Inflammatory macrophage (primary cell): Measurements from ENCODE around the gene GJA3.

Experiments used
- DNase-seq, 2 donors: peaks; one replicate each; pipeline ENCODE4 v3.0.0-alpha.2; 2020 to 2022

The GJA3 gene

DNA sequence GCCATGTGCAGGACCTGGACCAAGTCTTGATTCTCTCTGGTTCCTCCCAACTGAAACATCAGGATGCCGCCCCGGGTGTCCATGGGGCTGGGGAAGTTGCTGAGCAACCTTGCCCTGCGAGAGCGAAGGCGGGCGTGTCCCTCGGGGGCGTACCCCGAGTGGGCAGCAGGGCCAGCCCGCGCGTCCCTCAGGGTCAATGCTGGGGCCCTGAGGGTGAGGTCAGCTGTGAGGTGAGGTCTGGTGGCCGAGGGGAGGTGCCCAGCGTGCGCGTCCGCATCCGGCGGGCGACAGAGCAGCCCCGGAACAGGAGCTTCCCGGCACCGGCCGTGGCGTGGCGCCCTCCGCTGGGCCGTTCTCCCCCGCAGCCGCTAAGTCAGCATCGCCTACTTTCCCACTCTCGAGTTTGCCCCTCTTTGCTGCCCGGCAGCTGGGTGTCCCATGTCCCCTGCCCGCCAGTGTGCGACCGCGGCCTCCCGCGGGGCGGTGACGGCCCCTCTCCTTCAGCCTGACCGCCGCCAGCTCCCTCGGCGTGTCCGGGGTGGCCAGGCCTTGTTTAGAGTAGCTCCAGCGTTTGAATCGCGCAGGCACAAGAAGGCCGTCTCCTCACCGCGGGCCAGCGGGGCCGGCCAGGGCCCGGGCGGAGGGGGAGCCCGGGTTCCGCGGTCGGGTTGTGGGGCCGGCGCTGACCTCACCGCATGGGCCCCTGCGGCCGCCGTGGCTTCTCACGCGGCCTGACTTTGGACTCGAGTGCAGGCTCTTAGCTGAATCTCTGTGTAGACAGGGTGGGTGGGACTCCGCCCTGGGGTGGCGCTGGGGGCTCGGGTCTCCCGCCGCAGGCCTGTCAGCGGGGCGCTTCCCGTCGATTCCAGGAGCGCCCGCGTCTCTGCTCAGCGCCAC, 33.0 kb downstream of the GJA3 start:
- DNase-seq = peak; percentile 68 to 87

DNA sequence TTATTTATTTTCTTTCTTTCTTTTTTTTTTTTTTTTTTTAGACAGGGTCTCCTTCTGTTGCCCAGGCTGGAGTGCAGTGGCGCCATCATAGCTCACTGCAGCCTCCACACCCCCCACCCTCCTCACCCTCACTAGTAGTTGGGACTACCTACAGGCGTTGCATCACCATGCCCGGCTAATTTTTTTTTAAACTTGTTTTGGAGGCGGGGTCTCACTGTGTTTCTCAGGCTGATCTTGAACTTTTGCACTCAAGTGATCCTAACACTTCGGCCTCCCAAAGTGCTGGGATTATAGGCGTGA, 33.6 kb downstream of the GJA3 start:
- DNase-seq = no peak

DNA sequence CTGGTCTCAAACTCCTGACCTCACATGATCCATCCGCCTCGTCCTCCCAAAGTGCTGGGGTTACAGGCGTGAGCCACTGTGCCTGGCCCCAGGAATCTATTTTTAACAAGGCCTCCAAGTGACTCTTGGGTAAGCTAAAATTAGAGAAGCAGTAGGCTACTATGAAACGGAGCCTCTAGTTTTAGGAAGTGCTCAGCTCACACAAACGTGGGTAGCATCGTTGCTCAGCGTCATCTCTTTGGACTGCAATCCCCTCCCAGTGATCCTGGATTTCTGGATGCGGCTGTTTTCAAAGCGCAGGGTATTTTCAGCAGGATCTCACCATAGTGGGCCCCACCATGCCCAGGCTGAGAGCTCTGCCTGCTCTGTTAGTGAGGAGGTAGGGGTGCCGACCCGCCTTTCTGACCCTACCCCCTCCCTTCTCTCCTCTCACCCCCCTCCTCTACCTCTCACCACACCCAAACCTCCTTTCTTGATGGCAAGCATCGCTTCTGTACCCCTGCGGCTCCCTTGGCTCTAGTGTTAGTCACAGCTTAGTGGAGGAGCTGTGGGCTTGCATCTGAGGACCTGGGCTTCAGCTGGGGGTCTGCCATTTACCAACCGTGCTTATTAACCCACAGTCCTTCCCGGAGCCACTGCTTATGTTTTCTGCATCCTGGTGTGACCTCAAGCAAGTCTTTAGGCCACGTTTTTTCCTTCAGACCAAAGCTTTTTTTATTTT, 34.2 kb downstream of the GJA3 start:
- peak; percentile 92 for DNase-seq

DNA sequence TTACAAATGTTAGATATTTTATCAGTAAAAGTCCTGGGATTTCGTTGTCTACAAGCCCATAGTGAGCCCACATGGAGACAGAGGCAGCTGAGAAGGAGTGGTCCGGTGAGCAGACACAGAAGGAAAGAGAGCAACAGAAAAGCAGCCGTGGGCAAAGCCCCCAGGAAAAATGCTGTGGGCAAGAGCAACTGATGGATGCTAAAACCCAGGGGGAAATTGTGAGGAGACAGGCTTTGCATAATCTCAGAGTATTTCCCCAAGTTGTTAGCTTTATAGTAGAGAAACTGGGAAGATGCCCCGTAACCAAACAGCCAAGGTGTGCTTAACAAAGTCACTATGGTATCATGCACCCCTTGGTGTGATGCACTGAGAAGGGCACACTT, 35.1 kb downstream of the GJA3 start:
- DNase-seq = no peak

DNA sequence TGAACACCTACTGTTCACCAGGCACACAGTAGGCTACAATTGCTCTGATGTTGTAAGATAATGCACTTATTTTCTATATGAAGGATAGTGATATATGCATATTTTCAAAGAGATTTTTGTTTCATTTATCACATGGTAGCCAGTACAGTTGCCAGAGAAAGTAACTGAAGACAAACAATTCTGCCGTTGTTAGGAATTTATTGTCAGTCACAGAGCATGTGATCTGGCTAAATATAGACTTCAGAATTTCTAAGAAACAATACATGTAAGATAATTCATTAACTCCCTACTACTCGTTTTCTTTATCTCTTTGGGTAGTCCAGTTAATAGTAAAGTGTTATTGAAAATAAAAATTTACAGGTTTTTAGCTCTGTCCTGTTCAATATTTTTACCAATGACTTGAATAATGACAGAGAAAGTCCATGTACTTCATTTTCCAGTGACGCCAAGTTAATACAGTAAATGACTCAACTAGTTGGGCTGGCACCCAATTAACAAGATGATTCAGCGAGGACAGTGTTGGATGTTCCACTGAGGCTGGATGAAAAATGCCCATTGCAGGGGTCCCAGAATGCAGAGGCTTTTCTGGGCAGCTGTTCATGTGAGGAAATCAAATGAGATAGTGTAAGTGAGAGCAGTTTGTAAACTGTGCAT, 35.6 kb downstream of the GJA3 start:
- peak in 1 of 2 donors; percentile 5 for DNase-seq

DNA sequence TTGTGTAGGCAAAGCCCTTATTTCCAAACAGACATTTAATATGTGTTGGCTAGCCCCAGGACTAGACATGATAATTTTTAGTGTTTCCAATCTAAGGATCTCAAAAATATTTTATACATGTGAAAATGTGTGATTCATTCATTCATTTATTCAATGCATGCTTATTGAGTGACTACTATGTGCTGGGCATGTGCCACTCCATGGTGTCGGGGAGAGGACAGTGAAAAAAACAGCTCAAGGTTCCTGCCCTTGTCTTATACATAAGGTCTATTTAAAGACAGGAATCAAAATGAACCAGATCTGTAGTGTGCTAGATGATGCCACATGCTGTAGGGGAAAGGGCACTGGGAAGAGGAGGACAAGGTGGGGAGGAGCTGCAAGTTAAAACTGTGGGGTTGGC, 36.5 kb downstream of the GJA3 start:
- DNase-seq = no peak

DNA sequence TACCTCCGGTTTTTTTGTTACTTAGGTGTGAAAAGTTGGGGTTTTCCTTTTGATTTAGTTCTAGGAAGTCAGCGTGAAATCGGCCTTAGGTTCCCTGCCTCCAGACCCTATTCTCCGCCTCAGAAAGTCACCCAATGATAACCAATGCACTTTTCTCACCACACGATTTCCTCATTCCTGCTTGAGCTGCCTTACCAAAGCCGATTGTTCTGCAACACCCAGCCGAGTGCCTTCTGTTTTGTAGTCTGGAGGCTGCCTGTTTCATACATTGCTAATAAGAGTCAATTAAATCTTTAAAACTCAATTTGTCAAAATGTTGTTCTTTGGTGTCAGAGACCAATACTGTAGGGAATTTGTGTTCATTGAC, 39.7 kb downstream of the GJA3 start:
- DNase-seq = peak; percentile 51 to 59

DNA sequence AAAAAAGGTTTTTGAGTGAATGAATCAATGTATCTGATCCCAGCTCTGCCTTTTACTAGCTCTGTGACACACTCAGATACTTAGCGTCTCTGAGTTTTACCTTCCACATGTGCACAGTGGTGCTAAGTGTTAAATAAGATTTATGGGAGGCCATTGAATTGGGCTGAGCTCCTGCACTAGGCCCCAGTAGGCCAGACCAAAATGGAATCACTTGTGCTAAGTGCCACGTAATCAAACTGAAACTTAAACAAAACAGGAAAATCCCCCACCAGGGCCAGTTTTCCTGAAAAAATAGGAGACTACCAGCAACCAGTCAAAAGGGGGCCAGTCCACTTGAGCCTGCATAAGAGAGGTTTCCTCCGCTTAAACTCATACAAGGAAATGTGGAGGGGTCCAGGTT, 40.9 kb downstream of the GJA3 start:
- no peak for DNase-seq

DNA sequence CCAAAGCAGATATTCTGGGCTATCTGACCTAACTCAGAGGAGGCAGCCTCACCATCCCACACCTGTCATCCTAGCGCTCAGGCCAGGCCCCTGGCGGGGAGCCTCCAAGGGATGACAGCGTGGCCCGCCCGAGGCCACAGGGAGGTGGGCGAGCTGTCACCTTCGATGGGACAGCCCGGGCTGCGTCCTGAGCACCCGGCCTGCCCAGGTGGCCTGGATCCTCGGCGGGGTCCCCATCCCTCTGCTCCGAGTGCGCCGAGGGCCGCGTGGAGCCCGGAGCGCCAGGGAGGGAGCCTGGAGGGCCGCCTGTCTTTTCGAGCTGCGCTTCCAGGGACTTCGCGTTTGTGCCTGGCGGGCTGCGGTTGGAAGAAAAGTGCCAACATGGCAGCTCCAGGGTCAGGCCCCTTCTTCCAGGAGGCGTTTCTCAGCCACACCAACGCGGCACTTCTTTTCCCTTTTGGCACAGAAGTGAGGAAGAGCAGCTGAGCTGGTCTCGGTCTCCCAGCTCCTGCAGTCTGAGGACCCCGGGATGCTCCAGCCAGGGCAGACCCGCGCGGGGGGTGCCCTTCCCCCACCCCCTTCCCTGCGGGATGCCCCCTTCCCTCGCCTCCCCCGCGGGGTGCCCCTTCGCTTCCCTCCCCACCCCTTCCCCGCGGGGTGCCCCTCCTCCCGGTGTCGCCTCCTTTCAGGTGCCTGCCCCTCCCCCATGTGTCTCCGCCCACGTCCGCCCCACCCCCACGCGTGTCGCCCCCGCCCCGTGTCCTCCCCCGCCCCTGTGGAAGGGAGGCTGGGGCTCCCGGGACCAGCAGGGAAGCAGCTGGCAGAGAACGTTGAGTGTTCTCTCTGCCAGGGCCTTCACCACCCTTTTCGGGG, 42.3 kb downstream of the GJA3 start:
- peak in 1 of 2 donors; percentile 46 for DNase-seq

DNA sequence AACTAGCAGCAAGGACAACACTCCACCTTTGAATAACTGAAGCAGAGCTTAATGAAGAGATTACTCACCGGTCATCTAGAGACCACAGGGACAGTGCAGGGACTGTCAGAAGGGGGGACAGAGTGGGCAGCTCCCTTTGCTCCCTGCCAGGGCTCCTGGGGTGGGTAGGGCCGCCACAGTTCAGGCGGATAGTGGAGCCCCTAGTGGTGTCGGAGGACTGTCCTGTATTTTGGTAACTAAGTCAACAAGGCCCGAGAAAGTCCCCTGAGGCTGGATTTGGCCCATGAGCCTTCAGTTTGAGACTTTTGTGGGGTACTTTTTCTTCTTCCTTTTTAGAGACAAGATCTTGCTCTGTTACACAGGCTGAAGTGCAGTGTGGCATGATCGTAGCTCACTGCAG, 44.6 kb downstream of the GJA3 start:
- no peak for DNase-seq

DNA sequence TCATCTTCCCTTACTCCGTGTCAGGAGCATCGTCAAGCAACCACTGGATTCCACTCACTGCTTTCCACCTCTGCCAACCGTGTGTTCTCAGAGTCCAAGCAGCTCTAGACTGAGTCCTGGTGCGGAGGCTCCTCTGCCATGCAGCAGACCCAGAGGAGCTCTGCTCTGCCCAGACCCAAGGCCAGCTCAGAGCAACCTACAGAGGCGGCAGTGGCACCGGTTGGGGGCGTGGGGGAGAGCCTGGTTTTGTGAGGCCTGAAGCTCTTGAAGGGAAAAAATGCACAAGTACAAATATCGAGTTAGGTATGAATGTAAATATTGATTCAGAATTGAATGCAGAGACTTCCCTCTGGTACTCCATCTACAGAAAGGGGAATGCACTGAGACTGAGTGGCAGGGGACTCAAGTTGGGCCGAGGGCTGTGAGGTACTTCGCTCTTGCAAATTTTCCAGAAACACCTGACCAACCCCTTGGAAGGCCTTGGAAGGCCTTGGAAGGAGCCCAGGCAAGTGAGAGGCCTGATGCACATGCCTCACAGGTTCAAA, 46.7 kb downstream of the GJA3 start:
- no peak for DNase-seq

DNA sequence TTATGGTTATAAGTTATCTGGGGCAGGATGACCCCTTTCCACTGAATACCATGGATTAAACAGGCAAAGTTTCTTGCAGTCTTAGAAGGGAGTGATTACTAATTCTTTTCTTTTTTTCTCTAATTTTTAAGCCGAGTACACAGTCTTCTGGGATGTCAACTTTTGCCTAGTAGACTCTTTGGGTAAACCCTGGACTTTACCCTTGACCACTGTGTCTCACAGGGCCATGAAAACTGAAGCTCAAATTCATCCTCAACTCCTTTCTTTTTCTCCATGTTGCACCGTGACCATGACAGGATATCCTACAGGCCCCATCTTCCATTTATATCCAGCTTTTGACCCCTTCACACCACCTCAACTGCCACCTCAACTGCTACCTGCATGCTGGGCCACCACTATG, 51.8 kb downstream of the GJA3 start:
- DNase-seq = no peak

DNA sequence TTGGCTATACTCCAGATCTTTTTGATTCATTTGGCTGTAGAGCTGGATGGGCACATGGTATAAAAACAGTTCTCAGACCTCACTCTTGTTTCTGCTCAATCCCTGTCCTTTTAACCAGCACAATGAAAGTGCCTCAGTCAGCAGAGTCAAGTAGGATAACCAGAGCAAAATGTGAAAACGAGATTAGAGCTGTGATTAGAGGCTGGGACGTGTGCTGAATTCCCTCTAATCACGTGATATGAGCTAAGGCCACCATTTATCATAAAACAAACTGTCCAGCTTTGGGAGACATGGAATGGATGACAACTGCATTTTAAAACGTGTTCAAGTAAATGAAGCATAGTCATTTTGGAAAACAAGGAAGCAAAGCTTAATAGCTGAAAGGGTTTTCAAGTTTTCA, 54.1 kb downstream of the GJA3 start:
- DNase-seq = no peak

DNA sequence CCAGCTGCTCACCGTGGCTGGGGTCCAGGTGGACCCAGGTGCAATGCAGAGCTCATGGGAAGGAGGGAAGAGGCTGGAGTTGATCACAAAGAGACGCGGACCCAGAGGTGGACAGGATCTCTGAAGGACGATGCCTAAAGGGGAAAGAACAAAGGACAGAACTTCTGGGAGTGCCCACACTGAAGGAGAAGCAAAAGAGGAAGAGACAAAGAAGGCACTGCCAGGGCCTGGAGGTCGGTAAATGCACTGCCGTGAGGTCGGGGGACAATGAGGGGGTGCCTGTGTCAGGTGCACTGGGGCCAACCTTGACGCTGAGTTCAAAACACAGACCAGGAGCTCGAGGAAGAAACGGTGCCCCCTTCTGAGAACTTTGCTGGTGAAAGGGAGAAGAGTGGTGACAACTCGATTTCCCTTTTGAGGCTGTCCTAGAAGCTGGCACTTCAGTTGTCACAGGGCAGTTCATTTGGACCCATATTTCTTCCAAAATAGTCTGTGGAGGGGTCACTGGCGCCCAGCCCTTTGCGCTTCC, 55.6 kb downstream of the GJA3 start:
- peak in 1 of 2 donors; percentile 9 for DNase-seq

DNA sequence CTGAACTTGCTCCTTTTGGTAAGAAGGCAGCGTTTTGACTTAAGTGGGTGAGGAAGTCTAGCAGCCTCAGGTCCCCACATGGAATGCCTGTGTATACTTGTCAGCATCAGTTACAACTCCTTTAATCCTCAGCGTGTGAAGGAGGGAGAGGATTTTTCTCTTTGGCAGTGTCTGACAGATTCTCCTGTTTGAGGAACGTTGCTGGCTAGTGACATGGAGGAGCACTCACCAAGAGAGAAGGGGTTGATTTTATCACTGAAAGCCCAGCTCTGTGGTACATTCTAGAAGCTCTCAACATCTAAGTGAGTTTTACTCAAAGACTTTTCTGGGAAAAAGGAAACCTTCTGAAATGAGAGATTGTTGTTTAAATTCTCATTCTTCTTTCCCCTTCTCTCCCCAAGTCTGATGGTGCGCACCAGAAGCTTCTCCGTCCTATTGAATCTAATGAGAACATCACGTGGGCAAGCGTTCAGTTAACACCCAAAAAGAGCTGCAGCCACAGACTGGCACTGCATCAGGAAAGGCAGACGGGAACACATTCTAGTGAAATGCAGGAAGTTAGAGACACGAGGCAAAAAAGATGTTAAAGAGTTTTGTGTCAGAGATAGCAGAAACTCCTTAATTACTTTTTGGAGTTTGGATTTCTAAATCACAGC, 58.2 kb downstream of the GJA3 start:
- DNase-seq = peak in 1 of 2 donors; percentile 15

DNA sequence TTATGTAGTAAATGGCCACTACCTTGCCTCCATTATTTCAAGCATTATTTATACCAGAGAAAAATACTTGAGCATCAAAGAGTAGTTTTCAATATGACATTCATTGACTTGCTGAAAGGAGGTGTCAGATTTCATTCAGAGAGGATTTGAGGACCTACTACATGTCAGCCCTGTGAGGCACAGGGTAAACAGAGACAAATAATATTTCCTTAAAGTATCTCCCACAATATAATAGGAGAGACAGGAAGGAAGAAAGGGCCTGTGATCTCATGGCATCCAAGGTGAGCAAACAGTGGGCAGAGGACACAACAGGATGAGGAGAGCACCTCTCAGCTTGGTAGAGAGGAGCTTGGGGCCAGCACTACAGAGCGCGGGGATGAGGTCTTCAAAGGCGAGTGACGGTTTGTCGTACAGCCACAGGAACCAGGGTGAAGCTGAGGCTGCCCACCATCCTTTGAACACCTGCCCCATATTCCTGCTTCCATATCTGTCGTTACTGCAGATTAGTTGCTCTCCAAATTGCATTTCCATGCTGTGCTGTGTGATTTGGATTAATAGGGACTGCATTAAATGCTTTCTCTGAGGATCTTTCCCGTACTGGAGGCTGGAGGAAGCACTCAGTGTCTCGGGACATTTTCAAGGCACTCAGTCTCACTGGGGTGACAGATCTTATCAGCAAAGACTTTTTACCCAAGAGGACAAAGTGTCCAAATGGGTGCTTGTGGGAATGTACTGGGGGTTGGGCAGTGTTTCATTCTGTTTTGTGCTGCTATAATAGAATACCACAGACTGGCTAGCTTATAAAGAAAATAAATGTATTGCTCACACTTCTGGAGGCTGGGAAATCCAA, 59.2 kb downstream of the GJA3 start:
- no peak for DNase-seq

DNA sequence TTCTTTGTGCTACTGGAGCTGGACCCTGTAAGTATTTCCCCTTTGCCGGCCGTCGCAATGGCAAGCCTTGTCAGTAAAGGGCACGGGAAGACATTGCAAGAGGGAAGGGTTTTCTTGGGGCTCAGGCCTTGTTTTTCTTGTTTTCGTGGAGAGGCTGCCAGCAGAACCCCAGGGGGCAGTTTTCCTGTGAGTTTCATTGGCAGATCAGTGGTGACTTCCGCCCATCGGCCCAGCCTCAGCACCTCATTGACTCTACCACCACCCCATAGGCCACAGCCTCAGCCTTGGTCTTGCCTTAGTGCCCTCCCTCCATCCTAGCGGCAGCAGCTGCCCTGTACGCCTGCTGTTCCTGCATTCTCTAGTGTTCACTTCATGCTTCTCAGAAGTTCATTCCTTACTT, 61.5 kb downstream of the GJA3 start:
- no peak for DNase-seq

DNA sequence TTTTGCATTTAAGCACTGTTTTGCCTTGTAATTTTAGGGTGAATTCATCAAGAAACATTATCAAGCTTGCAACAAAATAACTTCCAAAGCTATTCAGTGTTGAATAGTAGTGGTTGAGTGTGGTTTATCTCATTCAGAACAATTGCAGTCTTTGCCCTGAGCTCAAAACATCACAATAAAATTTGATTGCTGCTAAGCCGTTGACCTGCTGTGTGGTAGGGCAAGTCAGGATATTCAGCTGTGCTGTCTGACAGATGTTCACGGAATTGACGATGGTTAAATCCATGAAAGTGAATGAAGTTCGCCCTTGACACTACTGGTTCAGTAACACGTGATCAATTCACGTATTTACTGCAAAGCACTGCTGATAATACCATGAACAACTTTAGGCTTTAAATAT, 66.9 kb downstream of the GJA3 start:
- no peak for DNase-seq

DNA sequence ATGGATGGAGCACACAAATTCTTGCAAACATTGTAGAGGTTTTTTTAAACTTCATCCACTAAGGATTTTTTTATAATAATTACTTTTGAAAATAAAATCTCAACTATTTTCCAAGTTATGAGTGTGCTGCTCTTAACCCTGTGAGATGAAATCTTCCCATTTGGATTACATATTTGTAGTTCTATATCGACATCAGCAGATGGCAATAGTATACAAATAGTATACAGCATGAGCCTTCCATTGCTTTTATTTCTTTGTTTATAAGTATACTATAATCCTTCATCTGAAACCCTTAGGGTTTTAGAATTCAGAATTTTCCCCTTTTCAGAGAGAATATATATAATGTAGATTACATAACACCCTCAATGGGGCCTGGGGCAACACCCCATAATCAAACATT, 70.5 kb downstream of the GJA3 start:
- DNase-seq = no peak
